Posterior cingulate gyrus (tissue), 11 donors: Measurements from ENCODE around the gene NENF.
A peak's percentile ranks its signal among the peaks of the same experiment; 100 is the strongest.

Experiments
- DNase-seq, 10 donors: peaks; one replicate each; pipeline versions ENCODE4 v3.0.0 to v3.0.0-alpha.2; 2020 to 2021; ENCODE audit warnings: mixed read lengths in 3 of 10
- intact Hi-C: fragments of 100-400 bp; cut with DNase I; formaldehyde crosslinking; loops from one replicate; pipeline ENCODE4 v1.15.1; 2023

NENF gene

GRCh38 chr1:212430416-212430815 lies 2.3 kb upstream of the NENF start:
- intact Hi-C loops, result no loop called here
- no peak for DNase-seq

GRCh38 chr1:212430955-212431394 lies 1.7 kb upstream of the NENF start:
- DNase-seq, result no peak
- intact Hi-C loops, result no loop called here

GRCh38 chr1:212431644-212432043 lies 1.1 kb upstream of the NENF start:
- intact Hi-C loops, result loop anchor here (2.0 kb wide), 1 partner anchor 17 kb away; the partner anchor contains the start of gene PACC1
- no peak for DNase-seq

- DNase-seq, result no peak
- intact Hi-C loops, result loop anchor here (2.0 kb wide), 1 partner anchor 17 kb away; the partner anchor contains the start of gene PACC1
Observed at GRCh38 chr1:212432272-212432660, 454 bp upstream of the NENF start.

GRCh38 chr1:212433577-212434462 lies 1.1 kb downstream of the NENF start:
- intact Hi-C loops, result loop anchor here (2.0 kb wide), 1 partner anchor 19 kb away; the partner anchor contains the start of gene PACC1
- DNase-seq, result no peak

- DNase-seq, result no peak
- intact Hi-C loops, result no loop called here
Observed at GRCh38 chr1:212434992-212435391, 2.3 kb downstream of the NENF start.

GRCh38 chr1:212437179-212437798 lies 4.6 kb downstream of the NENF start:
- DNase-seq, result no peak
- intact Hi-C loops, result no loop called here

- no peak for DNase-seq
- intact Hi-C loops, result no loop called here
Observed at GRCh38 chr1:212438831-212439237, 6.1 kb downstream of the NENF start.

GRCh38 chr1:212440419-212440818 lies 7.7 kb downstream of the NENF start:
- no peak for DNase-seq
- intact Hi-C loops, result no loop called here

- intact Hi-C loops, result no loop called here
- DNase-seq, result no peak
Observed at GRCh38 chr1:212442408-212442807, 9.7 kb downstream of the NENF start.

- DNase-seq, result no peak
- intact Hi-C loops, result no loop called here
Observed at GRCh38 chr1:212446333-212446732, 13.6 kb downstream of the NENF start.

- DNase-seq, result no peak
- intact Hi-C loops, result no loop called here
Observed at GRCh38 chr1:212447478-212447877, 14.8 kb downstream of the NENF start.

GRCh38 chr1:212450331-212450881 lies 17.7 kb downstream of the NENF start:
- DNase-seq, result peak in 1 of 10 donors; percentile 86
- intact Hi-C loops, result loop anchor here (5.0 kb wide), 2 partner anchors 33 to 163 kb away; partner anchors contain the start of gene PPP2R5A

GRCh38 chr1:212451416-212452322 lies 18.9 kb downstream of the NENF start:
- DNase-seq, result peak in 1 of 10 donors; percentile 74
- intact Hi-C loops, result loop anchor here (5.0 kb wide), 2 partner anchors 34 to 164 kb away; partner anchors contain the start of gene PPP2R5A

GRCh38 chr1:212452323-212453155 lies 19.8 kb downstream of the NENF start:
- intact Hi-C loops, result loop anchor here (5.0 kb wide), 2 partner anchors 35 to 165 kb away; partner anchors contain the start of gene PPP2R5A
- DNase-seq, result peak in 9 of 10 donors; percentile 31 to 93 (median 64)

GRCh38 chr1:212453156-212453857 lies 20.6 kb downstream of the NENF start:
- peak in 1 of 10 donors; percentile 37 for DNase-seq
- intact Hi-C loops, result loop anchor here (5.0 kb wide), 2 partner anchors 36 to 166 kb away; partner anchors contain the start of gene PPP2R5A

GRCh38 chr1:212454741-212455140 lies 22.0 kb downstream of the NENF start:
- intact Hi-C loops, result loop anchor here (5.0 kb wide), 4 partner anchors 37 to 328 kb away; partner anchors contain the start of gene PPP2R5A

GRCh38 chr1:212455401-212455800 lies 22.7 kb downstream of the NENF start:
- no peak for DNase-seq
- intact Hi-C loops, result loop anchor here (5.0 kb wide), 2 partner anchors 88 to 327 kb away; no protein-coding TSS in a partner anchor

More at GRCh38 chr1:212454741-212455140, 22.0 kb downstream of the NENF start:
- peak in 1 of 10 donors; percentile 67 for DNase-seq
